GM21390 (cell line): ENCODE results near the gene ARID2.

Experiments
- ATAC-seq: cut with Tn5 transposase; IDR thresholded peaks from one replicate; pipeline ENCODE4 v1.9.1; 2021; ENCODE audit not compliant: unreplicated experiment

Gene ARID2

GRCh38 chr12:45760333-45760732 lies 30.8 kb downstream of the ARID2 start:
- ATAC-seq: no peak

- ATAC-seq: no peak
Measured at GRCh38 chr12:45762185-45763110, 32.9 kb downstream of the ARID2 start.

DNA sequence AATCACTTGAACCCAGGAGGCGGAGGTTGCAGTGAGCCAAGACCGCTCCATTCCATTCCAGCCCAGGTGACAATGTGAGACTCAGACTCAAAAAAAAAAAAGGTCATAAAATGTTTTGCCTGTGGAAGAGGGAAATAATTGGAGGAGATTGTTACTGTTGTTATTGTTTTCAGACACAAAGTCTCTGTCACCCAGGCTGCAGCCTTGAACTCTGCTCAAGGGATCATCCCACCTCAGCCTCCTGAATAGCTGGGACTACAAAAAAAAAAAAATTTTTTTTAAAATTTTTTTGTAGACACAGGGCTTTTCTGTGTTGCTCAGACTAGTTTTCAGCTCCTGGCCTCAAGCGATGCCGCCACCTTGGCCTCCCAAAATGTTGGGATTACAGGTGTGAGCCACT lies 33.9 kb downstream of the ARID2 start:
- no peak for ATAC-seq

GRCh38 chr12:45768194-45768593 lies 38.7 kb downstream of the ARID2 start:
- no peak for ATAC-seq

- ATAC-seq: no peak
Measured at GRCh38 chr12:45773747-45774146, 44.2 kb downstream of the ARID2 start.

DNA sequence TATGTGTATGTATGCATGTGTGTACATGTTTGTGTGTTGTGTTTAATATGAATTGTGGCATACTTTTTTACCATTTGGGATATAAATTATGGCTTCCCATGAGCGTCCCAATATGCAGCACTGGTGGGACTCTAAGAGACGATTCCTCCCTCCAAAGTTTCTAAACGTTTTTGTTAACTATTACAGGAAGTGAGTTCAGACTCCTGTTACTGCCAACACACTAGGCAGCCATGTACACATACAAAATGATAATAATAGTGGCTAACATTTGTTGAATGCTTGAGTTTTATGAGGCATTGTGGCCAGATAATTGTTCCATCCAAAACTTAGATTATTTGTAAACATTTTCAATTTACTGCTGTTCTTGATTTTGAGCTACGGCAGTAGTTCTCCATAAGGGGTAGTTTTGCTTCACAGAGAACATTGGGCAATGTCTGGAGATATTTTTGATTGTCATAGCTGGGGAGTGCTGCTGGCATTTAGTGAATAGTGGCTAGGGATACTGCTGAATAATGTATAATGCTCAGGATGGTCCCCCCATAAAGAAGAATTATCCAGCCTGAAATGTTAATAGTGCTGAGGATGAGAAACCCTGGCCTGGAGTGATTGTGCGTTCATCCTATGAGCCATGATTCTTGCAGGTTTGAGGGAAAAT lies 45.1 kb downstream of the ARID2 start:
- ATAC-seq: no peak

GRCh38 chr12:45775465-45775864 lies 46.0 kb downstream of the ARID2 start:
- ATAC-seq: no peak

DNA sequence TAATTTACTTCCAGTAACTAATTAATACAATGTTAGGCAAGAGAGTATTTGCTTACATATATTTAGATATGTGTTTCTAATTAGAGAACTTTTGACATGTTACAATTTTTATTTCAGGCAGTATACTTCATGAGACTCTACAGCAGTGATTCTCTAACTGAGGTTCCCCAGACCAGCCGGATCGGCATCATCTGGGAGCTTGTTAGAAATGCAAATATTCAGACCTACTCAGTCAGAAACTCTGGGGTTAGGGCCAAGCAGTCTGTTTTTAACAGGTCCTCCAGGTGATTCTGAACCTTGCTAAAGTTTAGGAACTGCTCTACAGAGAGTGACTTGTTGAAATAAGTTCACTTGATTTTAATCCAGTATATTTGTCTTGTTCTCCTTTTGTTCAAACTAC lies 46.5 kb downstream of the ARID2 start:
- ATAC-seq: no peak

DNA sequence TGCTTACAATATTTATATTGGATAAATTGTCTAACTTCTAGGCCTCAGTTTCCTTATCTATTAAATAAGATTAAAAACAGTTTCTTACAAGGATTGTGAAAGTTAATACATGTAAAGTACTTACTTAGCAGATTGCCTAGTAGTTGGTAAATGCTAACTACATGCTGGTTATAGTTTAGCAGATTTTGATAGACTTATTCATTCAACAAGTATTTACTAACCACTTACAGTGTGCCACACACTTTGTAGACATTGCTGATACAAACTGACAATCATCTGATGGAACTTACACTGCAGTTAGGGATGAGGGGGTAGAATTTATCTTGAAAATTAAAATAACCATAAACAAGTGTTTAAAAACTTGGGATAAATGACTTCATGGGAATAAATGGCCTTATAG lies 50.4 kb downstream of the ARID2 start:
- no peak for ATAC-seq

GRCh38 chr12:45781080-45781479 lies 51.6 kb downstream of the ARID2 start:
- ATAC-seq: no peak

DNA sequence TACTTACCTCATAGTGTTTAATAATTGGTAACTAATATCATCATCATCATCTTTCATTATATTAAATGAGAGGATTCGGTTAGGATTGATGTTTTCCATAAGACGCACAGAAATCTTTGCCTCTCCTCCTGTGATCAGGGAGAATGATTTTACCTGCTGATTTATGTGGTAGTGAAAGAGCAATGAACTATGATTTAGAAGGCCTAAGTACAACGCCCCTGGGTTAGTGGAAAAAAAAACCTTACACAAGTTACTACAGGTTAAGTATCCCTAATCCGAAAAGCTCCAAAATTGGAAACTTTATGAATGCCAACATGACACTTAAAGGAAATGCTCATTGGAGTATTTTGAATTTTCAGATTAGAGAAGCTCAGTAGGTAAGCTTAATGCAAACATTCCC lies 55.8 kb downstream of the ARID2 start:
- ATAC-seq: no peak

DNA sequence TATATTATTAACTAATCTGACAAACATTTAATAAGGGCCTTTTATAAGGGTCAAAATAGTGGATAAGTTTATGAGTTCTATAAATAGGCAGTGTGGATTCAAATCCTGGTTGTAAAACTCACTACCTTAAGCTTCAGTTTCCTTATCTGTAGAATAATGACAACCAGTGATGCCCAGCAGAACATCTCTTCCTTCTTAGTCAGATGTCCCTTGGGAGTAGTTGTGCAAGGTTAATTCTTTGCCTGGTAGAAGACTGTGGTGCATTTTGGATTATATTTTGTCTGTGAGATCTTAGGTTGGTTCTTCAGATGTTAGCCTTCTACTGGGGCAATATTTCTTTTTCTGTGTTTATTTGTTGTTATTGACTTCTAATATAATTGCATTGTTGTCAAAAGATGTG lies 59.5 kb downstream of the ARID2 start:
- no peak for ATAC-seq

DNA sequence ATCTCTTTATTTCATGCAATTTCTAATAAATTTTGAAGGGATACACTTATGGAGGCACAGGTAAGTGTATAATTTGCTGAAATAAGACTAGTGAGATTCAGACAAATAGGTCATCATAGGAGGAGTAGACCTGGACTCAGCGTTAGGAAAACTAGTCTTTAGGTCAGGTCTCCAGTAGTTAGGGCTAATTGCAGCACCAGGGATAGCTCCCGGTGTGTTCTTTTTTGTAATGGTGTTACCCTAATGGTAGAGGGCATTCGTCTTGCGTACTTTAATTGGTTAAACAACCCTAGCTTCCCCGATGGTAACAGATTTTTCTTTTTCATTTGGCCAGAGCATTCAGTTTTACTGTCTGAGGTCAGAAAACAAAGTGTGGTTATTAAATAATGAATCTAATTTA lies 64.9 kb downstream of the ARID2 start:
- no peak for ATAC-seq

- ATAC-seq: no peak
Measured at GRCh38 chr12:45801625-45802024, 72.1 kb downstream of the ARID2 start.

DNA sequence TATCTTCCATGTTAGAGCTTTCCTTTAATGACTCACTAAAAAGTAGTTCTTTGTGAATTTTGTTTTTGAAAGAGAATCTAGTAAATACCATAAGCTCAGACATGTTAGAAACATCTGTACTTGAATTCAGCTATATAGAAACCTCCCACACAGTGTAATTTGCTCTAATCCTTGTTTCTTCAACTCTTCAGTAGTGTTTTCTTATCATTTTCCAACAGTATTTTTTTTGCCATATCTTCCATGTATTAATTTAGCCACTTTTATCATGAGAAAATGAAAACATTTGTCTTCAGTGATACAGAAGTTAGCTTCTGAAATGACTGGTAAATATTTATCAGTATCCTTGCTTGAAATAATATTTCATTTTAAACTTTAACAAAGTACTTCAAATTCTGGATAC lies 73.6 kb downstream of the ARID2 start:
- ATAC-seq: no peak

DNA sequence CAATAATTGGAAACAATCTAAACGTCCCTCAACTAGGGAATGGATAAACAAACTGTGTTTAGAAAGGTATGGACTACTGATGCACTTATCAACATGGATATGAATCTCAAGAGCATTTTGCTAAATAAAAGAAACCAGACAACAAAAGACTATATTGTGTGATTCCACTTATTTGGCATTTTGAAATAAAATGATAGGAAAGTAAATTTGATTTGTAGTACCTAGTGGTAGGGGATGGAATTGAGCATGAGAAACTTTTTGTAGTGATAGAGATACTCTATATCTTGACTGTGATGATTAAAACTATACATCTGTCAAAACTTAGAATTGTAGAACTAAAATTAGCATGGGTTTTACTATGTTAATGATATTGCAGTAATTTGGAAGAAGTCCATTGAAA lies 87.1 kb downstream of the ARID2 start:
- no peak for ATAC-seq

DNA sequence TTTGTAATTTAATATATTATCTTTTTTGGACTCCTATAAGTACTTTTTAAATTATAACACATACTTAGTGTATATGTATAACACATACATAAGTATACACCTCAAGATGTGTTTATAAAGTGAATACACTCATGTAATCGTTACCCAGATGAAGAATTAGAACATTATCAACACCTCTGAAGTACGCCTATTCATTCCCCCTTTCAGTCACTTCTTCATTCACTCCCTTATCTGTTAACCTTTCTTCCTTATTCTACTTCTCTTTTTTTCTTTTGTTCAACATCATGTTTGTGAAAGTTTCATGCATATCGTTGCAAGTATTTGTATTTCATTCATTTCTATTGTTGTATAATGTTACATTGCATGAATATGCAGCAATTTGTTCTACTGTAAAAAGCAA lies 98.5 kb downstream of the ARID2 start:
- no peak for ATAC-seq

DNA sequence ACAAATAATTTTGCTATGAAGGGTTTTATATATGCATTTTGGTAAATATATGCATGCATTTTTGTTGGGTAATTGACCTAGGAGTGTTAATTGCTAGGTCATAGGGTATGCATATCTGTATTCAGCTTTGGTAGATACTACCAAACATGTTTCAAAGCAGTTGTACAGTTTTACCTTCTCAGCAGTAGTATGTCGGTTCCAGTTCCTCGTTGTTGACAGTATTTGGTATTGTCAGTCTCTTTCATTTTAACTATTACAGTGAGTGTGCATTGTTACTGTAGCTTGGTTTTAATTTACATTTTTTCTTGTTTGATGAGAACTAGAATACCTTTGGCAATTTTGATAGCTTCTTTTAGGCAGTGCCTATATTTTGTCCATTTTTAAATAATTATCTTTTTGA lies 98.9 kb downstream of the ARID2 start:
- ATAC-seq: no peak

- no peak for ATAC-seq
Measured at GRCh38 chr12:45831590-45831989, 102.1 kb downstream of the ARID2 start.

- no peak for ATAC-seq
Measured at GRCh38 chr12:45833401-45833800, 103.9 kb downstream of the ARID2 start.

- ATAC-seq: no peak
Measured at GRCh38 chr12:45834809-45835208, 105.3 kb downstream of the ARID2 start.

GRCh38 chr12:45839917-45840316 lies 110.4 kb downstream of the ARID2 start:
- no peak for ATAC-seq
